Right lobe of liver (tissue), 4 donors: Measurements from ENCODE around the gene CDK3.

Source experiments
- POLR2A ChIP-seq: fragments of 450-650 bp; IDR thresholded peaks from one replicate; pipeline ENCODE4 v1.6.1; 2017; ENCODE audit warnings: antibody characterized with exemption, mild to moderate bottlenecking
- TF ChIP-seq, protein P1 (sequence below), 4 donors: fragments of 200-600 bp in 3 of 4; fragments of 450-650 bp in 1 of 4; IDR thresholded peaks; one replicate each; pipeline versions ENCODE4 v1.5.1 to v1.8.0; 2016 to 2022; ENCODE audit warnings: antibody characterized with exemption in 4 of 4, mild to moderate bottlenecking in 2 of 4
- donor health status: DM: no; HTN: no; CAD: no.
- donor health status: DM: no; HTN: no; CAD: no.
- donor health status: DM: no; HTN: yes; CAD: no.

DNA sequence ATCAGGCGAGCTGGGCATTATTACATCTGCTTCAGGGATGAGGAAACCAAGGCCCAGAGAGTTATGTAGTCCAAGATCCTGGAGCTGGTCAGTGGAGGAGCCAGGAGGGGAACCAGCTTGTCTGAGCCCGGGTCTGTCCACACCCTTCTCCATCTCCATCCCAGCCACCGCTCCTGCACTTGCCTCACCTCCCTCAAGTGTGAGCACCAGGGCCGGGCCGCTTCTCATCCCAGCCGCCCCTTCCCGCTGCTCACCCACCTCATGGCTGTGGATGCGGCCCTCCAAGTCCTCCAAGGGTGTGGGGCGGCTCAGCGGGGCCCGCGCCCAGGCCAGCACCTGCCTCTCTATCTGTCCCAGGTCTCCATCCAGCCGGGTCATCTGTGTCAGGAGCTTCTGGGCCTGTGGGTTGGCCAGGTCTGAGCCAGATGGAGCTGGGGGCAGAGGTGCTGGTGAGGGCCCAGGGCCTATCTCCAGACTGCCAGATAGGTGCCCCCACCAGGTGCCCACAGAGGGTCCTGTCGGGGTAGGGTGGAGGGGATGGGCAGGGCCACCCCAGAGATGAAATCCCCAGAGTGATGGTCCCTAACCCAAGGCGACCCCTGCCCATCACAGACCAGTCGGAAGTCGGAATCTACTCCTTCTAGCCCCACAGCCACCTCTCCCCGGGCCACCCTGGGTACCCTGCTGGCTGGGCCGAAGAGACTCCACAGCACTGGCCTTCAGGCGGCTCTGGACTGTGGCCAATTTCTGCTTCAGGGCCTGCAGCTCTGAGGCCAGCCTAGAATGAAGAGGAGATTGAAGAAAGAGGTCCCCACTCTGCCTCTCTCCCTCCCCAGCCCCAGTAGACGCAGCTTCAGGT lies 17.1 kb downstream of the CDK3 start:
- no peak for TF ChIP-seq POLR2A
- TF ChIP-seq, protein P1, sequence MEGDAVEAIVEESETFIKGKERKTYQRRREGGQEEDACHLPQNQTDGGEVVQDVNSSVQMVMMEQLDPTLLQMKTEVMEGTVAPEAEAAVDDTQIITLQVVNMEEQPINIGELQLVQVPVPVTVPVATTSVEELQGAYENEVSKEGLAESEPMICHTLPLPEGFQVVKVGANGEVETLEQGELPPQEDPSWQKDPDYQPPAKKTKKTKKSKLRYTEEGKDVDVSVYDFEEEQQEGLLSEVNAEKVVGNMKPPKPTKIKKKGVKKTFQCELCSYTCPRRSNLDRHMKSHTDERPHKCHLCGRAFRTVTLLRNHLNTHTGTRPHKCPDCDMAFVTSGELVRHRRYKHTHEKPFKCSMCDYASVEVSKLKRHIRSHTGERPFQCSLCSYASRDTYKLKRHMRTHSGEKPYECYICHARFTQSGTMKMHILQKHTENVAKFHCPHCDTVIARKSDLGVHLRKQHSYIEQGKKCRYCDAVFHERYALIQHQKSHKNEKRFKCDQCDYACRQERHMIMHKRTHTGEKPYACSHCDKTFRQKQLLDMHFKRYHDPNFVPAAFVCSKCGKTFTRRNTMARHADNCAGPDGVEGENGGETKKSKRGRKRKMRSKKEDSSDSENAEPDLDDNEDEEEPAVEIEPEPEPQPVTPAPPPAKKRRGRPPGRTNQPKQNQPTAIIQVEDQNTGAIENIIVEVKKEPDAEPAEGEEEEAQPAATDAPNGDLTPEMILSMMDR (IDR thresholded peaks at IDR 0.05): no peak
